ENCODE results near the gene HSPG2. TPM values are rescaled to one million over a fixed set of nuclear protein-coding genes. Genes with fewer than 3 reads are reported as not detected.

Gene HSPG2
- total and polyA plus RNA-seq, 10 of the 15 experiments (the other 5 are each of a cell fraction or from before 2014, with no cell fraction given), result 0.30 to 3.4 (median 0.73) TPM; not detected in 2

GRCh38 chr1:21854751-21855131 is 82.4 kb downstream of the HSPG2 start:
- TF ChIP-seq ZNF274 (IDR thresholded peaks at IDR 0.05; ENCODE audit: insufficient read depth, insufficient read length) (no peak), HDGF (IDR thresholded peaks at IDR 0.05) (no peak), RELA (IDR thresholded peaks at IDR 0.05; ENCODE audit: borderline replicate concordance, partially characterized antibody) (no peak)
- Histone ChIP-seq H3K9me3 (replicated peaks; ENCODE audit: control insufficient read depth, insufficient read depth, low read length) (no peaks in the 10 kb centered on the region), H3K27me3 (replicated peaks in 1 of 2; ENCODE audit: control insufficient read depth in 2 of 2, insufficient read depth in 2 of 2, low read length in 1 of 2) (no peaks in the 10 kb centered on the region), H2AFZ (ENCODE audit: control insufficient read depth, low read depth, low read length) (no peak overlapping the region), H3K36me3 (ENCODE audit: control insufficient read depth in 2 of 2, insufficient read depth in 2 of 2, low read length in 1 of 2) (no peaks in the 10 kb centered on the region), H3K4me2 (ENCODE audit: control insufficient read depth, insufficient read depth) (no peak overlapping the region), H3K9ac (ENCODE audit: control insufficient read depth, insufficient read depth, low read length) (no peak overlapping the region), H3K4me3 (no peak overlapping the region), H3K79me2 (ENCODE audit: control insufficient read depth, insufficient read depth, low read length) (no peaks in the 10 kb centered on the region), H3K4me1 (ENCODE audit: control insufficient read depth, insufficient read depth, low read length) (peaks cover 11% of the 10 kb centered on the region), H4K20me1 (ENCODE audit: control insufficient read depth, insufficient read depth) (no peaks in the 10 kb centered on the region), H3K27ac (ENCODE audit: control insufficient read depth, insufficient read depth) (no peak overlapping the region)
- ChIA-PET POLR2A (no interaction called here), RAD21 (ENCODE audit: unreplicated experiment) (no interaction called here), SMC1A (ENCODE audit: uncharacterized antibody, unreplicated experiment) (interaction anchor here (1.4 kb wide), 1 partner anchor 17 kb away, joined by 4 read pairs; no protein-coding TSS in a partner anchor), CTCF (no interaction called here)
- WGBS (ENCODE audit: insufficient coverage, insufficient replicate concordance, low lambda C conversion rate, missing lambda C conversion rate), result 60% methylated on average over 13 of the region's 13 CpGs
- ATAC-seq (no peak), DNase-seq (ENCODE audit: low read depth, low spot score) (no peak), FAIRE-seq (no peak)
- BruUV-seq (replicated peaks), result no TSS peak
- intact Hi-C loops (cut with micrococcal nuclease; ENCODE audit: unreplicated experiment), result no loop called here
- in situ Hi-C loops (cut with MboI), result no loop called here

- Histone ChIP-seq H3K36me3 (ENCODE audit: control insufficient read depth in 2 of 2, insufficient read depth in 2 of 2, low read length in 1 of 2) (no peaks in the 10 kb centered on the region), H3K27me3 (replicated peaks in 1 of 2; ENCODE audit: control insufficient read depth in 2 of 2, insufficient read depth in 2 of 2, low read length in 1 of 2) (no peaks in the 10 kb centered on the region), H2AFZ (ENCODE audit: control insufficient read depth, low read depth, low read length) (no peak overlapping the region), H3K9ac (ENCODE audit: control insufficient read depth, insufficient read depth, low read length) (no peak overlapping the region), H3K79me2 (ENCODE audit: control insufficient read depth, insufficient read depth, low read length) (no peaks in the 10 kb centered on the region), H3K9me3 (replicated peaks; ENCODE audit: control insufficient read depth, insufficient read depth, low read length) (no peaks in the 10 kb centered on the region), H3K4me2 (ENCODE audit: control insufficient read depth, insufficient read depth) (no peak overlapping the region), H3K27ac (ENCODE audit: control insufficient read depth, insufficient read depth) (no peak overlapping the region), H3K4me3 (no peak overlapping the region), H3K4me1 (ENCODE audit: control insufficient read depth, insufficient read depth, low read length) (peaks cover 11% of the 10 kb centered on the region), H4K20me1 (ENCODE audit: control insufficient read depth, insufficient read depth) (no peaks in the 10 kb centered on the region)
- BruUV-seq (replicated peaks), result no TSS peak
- ChIA-PET CTCF (no interaction called here), POLR2A (interaction anchor here (0.7 kb wide), 1 partner anchor 72 kb away, joined by 3 read pairs; no protein-coding TSS in a partner anchor), RAD21 (ENCODE audit: unreplicated experiment) (no interaction called here), SMC1A (ENCODE audit: uncharacterized antibody, unreplicated experiment) (interaction anchor here (1.4 kb wide), 1 partner anchor 17 kb away, joined by 4 read pairs; no protein-coding TSS in a partner anchor)
- ATAC-seq, result no peak
- no peak for DNase-seq (ENCODE audit: low read depth, low spot score)
- in situ Hi-C loops (cut with MboI), result no loop called here
- intact Hi-C loops (cut with micrococcal nuclease; ENCODE audit: unreplicated experiment), result no loop called here
- no peak for FAIRE-seq
- WGBS (ENCODE audit: insufficient coverage, insufficient replicate concordance, low lambda C conversion rate, missing lambda C conversion rate), result 64% methylated on average over 21 of the region's 21 CpGs
- TF ChIP-seq SREBF1 (IDR thresholded peaks at IDR 0.05; ENCODE audit: low read length) (no peak), CBX5 (IDR thresholded peaks at IDR 0.05; ENCODE audit: low read depth) (no peak), CREB1 (IDR thresholded peaks at IDR 0.05; ENCODE audit: low read depth) (no peak), SPI1 (IDR thresholded peaks at IDR 0.05; ENCODE audit: borderline replicate concordance, insufficient read depth, low read depth, low read length) (no peak), ZZZ3 (IDR thresholded peaks at IDR 0.05; ENCODE audit: control insufficient read depth, insufficient read length, low read depth) (no peak), ATF2 (IDR thresholded peaks at IDR 0.05; ENCODE audit: low read length) (no peak), STAT3 (IDR thresholded peaks at IDR 0.05; ENCODE audit: low read depth, low read length) (no peak), NFYB (IDR thresholded peaks at IDR 0.05; ENCODE audit: insufficient read depth, low read depth, low read length) (no peak), ZNF207 (IDR thresholded peaks at IDR 0.05; ENCODE audit: borderline replicate concordance) (no peak), FOXK2 (IDR thresholded peaks at IDR 0.05) (no peak)
Measured at GRCh38 chr1:21854090-21854750, 82.9 kb downstream of the HSPG2 start.

Measured in GM12878 (cell line).